ENCODE results near the gene PGAM2. TPM values are rescaled to one million over a fixed set of nuclear protein-coding genes. Genes with fewer than 3 reads are reported as not detected.
A peak's percentile ranks its signal among the peaks of the same experiment; 100 is the strongest.

Gene PGAM2
- total RNA-seq, 1 donor from 2014 or later: 671 TPM

- intact Hi-C loops (cut with micrococcal nuclease): no loop called here
- DNase-seq: no peak
- H3K27ac ChIP-seq (replicated peaks): no peak overlapping the region
Observed at GRCh38 chr7:44094365-44094764, 29.0 kb upstream of the PGAM2 start.

DNA sequence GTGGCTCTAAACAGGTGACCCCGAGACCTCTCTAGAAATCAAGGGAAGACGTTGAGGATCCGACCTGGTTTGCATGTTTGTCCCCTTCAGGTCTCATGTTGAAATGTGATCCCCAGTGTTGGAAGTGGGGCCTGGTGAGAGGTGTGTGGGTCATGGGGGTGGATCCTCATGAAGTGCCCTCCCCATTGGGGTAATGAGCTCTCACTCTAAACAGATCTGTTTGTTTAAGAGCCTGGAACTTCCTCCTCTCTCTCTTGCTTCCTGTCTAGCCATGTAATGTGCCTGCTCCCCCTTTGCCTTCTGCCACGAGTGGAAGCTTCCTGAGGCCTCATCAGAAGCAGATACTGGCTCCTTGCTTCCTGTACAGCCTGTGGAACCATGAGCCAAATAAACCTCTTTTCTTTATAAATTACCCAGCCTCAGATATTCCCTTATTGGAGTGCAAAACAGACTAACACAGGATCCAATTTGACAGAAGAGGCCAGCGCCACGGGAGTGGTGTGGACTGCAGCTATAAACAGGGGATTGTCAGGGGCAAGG is 27.8 kb upstream of the PGAM2 start:
- Histone ChIP-seq H3K27ac (replicated peaks) (no peak overlapping the region), H3K36me3 (no peaks in the 10 kb centered on the region), H3K4me1 (peaks cover 5% of the 10 kb centered on the region), H3K4me3 (no peak overlapping the region), H3K9me3 (replicated peaks) (no peaks in the 10 kb centered on the region), H3K27me3 (ENCODE audit: low read depth) (no peaks in the 10 kb centered on the region)
- intact Hi-C loops (cut with micrococcal nuclease): no loop called here
- TF ChIP-seq, protein P1, sequence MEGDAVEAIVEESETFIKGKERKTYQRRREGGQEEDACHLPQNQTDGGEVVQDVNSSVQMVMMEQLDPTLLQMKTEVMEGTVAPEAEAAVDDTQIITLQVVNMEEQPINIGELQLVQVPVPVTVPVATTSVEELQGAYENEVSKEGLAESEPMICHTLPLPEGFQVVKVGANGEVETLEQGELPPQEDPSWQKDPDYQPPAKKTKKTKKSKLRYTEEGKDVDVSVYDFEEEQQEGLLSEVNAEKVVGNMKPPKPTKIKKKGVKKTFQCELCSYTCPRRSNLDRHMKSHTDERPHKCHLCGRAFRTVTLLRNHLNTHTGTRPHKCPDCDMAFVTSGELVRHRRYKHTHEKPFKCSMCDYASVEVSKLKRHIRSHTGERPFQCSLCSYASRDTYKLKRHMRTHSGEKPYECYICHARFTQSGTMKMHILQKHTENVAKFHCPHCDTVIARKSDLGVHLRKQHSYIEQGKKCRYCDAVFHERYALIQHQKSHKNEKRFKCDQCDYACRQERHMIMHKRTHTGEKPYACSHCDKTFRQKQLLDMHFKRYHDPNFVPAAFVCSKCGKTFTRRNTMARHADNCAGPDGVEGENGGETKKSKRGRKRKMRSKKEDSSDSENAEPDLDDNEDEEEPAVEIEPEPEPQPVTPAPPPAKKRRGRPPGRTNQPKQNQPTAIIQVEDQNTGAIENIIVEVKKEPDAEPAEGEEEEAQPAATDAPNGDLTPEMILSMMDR (IDR thresholded peaks at IDR 0.05; ENCODE audit: borderline replicate concordance): no peak
- no peak for DNase-seq

More at GRCh38 chr7:44094365-44094764, 29.0 kb upstream of the PGAM2 start:
- H3K4me1 ChIP-seq: peaks cover 2% of the 10 kb centered on the region
- H3K9me3 ChIP-seq (replicated peaks): no peaks in the 10 kb centered on the region
- no peak overlapping the region for H3K4me3 ChIP-seq
- H3K27me3 ChIP-seq (ENCODE audit: low read depth): no peaks in the 10 kb centered on the region
- no peaks in the 10 kb centered on the region for H3K36me3 ChIP-seq
- TF ChIP-seq, protein P1 (IDR thresholded peaks at IDR 0.05; ENCODE audit: borderline replicate concordance): no peak

DNA sequence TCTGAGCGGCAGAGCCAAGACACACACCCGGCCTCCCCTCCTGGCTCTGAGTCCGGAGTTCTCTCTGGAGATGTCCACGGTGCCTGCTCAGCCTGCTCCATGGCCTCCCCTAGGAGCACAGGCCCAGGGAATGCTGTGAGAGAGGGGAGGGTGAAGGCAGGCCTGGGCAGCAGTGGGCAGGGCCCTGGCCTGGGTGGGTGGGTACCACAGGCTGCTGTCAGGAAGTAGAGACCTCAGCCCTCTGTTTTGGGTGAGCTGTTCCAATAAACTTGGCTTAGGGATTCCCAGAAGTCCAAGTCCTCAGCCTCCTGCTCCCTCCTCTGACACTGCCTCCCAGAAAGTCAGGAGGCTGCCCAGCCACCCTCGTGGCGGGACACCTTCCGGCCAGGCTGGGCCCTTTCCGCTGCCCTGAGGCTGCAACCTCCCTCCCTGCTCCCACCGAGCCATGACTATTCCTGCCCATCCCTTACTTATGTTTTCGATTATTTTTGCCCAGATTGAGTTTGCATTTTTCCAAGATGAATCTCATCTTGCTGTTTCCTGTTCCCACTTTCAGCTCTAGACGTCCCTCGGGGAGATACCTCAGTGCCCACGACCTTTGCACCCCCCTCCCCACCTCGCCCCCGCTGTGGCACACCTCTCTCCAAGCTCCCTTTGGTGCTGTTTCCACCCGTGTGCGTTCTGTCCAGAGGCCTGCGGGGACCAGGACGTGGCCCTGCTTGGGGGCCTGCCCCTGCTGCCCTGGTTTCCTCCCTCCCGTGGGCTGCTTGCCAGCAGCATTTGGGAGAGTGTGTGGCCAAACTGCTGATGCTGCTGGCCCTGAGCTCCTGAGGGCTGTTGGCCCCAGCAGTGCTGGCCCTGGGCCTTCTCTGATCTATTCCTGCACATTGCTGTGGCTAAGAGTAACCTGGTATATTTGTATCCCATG is 22.8 kb upstream of the PGAM2 start:
- no peaks in the 10 kb centered on the region for H3K27me3 ChIP-seq (ENCODE audit: low read depth)
- H3K4me1 ChIP-seq: peaks cover 18% of the 10 kb centered on the region
- H3K9me3 ChIP-seq (replicated peaks): no peaks in the 10 kb centered on the region
- no peaks in the 10 kb centered on the region for H3K36me3 ChIP-seq
- peak; percentile 73 for DNase-seq
- peak overlapping the region; percentile 84 for H3K27ac ChIP-seq (replicated peaks)
- intact Hi-C loops (cut with micrococcal nuclease): no loop called here
- TF ChIP-seq, protein P1 (IDR thresholded peaks at IDR 0.05; ENCODE audit: borderline replicate concordance): no peak
- no peak overlapping the region for H3K4me3 ChIP-seq

- no peaks in the 10 kb centered on the region for H3K36me3 ChIP-seq
- H3K27me3 ChIP-seq (ENCODE audit: low read depth): no peaks in the 10 kb centered on the region
- no peak for DNase-seq
- peak overlapping the region; percentile 84 for H3K27ac ChIP-seq (replicated peaks)
- TF ChIP-seq, protein P1 (IDR thresholded peaks at IDR 0.05; ENCODE audit: borderline replicate concordance): no peak
- H3K4me3 ChIP-seq: no peak overlapping the region
- H3K4me1 ChIP-seq: peaks cover 24% of the 10 kb centered on the region
- H3K9me3 ChIP-seq (replicated peaks): no peaks in the 10 kb centered on the region
- intact Hi-C loops (cut with micrococcal nuclease): no loop called here
Observed at GRCh38 chr7:44086627-44087026, 21.3 kb upstream of the PGAM2 start.

GRCh38 chr7:44085546-44085945 is 20.2 kb upstream of the PGAM2 start:
- Histone ChIP-seq H3K9me3 (replicated peaks) (no peaks in the 10 kb centered on the region), H3K36me3 (peaks cover 2% of the 10 kb centered on the region), H3K27me3 (ENCODE audit: low read depth) (no peaks in the 10 kb centered on the region), H3K4me1 (peaks cover 35% of the 10 kb centered on the region), H3K27ac (replicated peaks) (no peak overlapping the region), H3K4me3 (no peak overlapping the region)
- DNase-seq: peak; percentile 10
- intact Hi-C loops (cut with micrococcal nuclease): no loop called here
- TF ChIP-seq, protein P1 (IDR thresholded peaks at IDR 0.05; ENCODE audit: borderline replicate concordance): no peak

Data from left ventricle myocardium inferior (tissue), 1 donor.